Renal cortex interstitium (tissue), 11 donors: Measurements from ENCODE around the gene WFIKKN2. TPM values are rescaled to one million over a fixed set of nuclear protein-coding genes. Genes with fewer than 3 reads are reported as not detected.

Experiments
- DNase-seq, 11 donors: peaks; one replicate each; pipeline ENCODE4 v3.0.0-alpha.2; 2013; ENCODE audit warnings: low read depth in 9 of 11, low spot score in 4 of 11; ENCODE audit errors: extremely low read depth in 1 of 11
- polyA plus RNA-seq, 3 donors: library from polyadenylated mRNA; unstranded; fragments of 120-200 nt; gene quantifications; one replicate each; pipeline ENCODE4 v1.2.1, GENCODE V29; 2013; ENCODE audit not compliant: insufficient read length in 3 of 3

WFIKKN2 gene
- polyA plus RNA-seq, 3 donors: 1.1 to 1.4 (median 1.3) TPM

- no peak for DNase-seq
Observed at GRCh38 chr17:50807009-50807408, 28.4 kb upstream of the WFIKKN2 start.

GRCh38 chr17:50807675-50808074, 27.7 kb upstream of the WFIKKN2 start:
- DNase-seq: no peak

GRCh38 chr17:50808413-50808812, 27.0 kb upstream of the WFIKKN2 start:
- DNase-seq: no peak

- DNase-seq: no peak
Observed at GRCh38 chr17:50808888-50809287, 26.5 kb upstream of the WFIKKN2 start.

- DNase-seq: no peak
Observed at GRCh38 chr17:50813583-50813982, 21.8 kb upstream of the WFIKKN2 start.

- DNase-seq: no peak
Observed at GRCh38 chr17:50815400-50815799, 20.0 kb upstream of the WFIKKN2 start.

GRCh38 chr17:50816271-50816670, 19.1 kb upstream of the WFIKKN2 start:
- no peak for DNase-seq

- no peak for DNase-seq
Observed at GRCh38 chr17:50816771-50817751, 18.3 kb upstream of the WFIKKN2 start.

GRCh38 chr17:50817838-50818237, 17.5 kb upstream of the WFIKKN2 start:
- DNase-seq: no peak

- DNase-seq: no peak
Observed at GRCh38 chr17:50818261-50818660, 17.1 kb upstream of the WFIKKN2 start.

- DNase-seq: no peak
Observed at GRCh38 chr17:50818921-50819657, 16.3 kb upstream of the WFIKKN2 start.

- DNase-seq: no peak
Observed at GRCh38 chr17:50820651-50821050, 14.7 kb upstream of the WFIKKN2 start.

- no peak for DNase-seq
Observed at GRCh38 chr17:50822550-50822949, 12.8 kb upstream of the WFIKKN2 start.

- DNase-seq: no peak
Observed at GRCh38 chr17:50824429-50824828, 11.0 kb upstream of the WFIKKN2 start.

GRCh38 chr17:50825188-50825587, 10.2 kb upstream of the WFIKKN2 start:
- no peak for DNase-seq

GRCh38 chr17:50828508-50829170, 6.7 kb upstream of the WFIKKN2 start:
- DNase-seq: no peak

GRCh38 chr17:50829332-50829731, 6.1 kb upstream of the WFIKKN2 start:
- no peak for DNase-seq

- peak in 4 of 11 donors; percentile 57 to 65 (median 62) for DNase-seq
Observed at GRCh38 chr17:50830352-50830751, 5.0 kb upstream of the WFIKKN2 start.

- peak in 4 of 11 donors; percentile 37 to 67 (median 65) for DNase-seq
Observed at GRCh38 chr17:50830994-50831393, 4.4 kb upstream of the WFIKKN2 start.
